22Rv1 (cell line): ENCODE measurements around the gene UBA1.

Source experiments
- ZFX ChIP-seq: fragments of 450-650 bp; IDR thresholded peaks from 2 replicates; pipeline ENCODE4 v1.6.1; 2017; ENCODE audit warnings: antibody characterized with exemption, borderline replicate concordance
- TF ChIP-seq, protein P1 (sequence below): fragments of 450-650 bp; IDR thresholded peaks from 2 replicates; pipeline ENCODE4 v1.5.1; 2017; ENCODE audit warnings: mild to moderate bottlenecking

- TF ChIP-seq, protein P1, sequence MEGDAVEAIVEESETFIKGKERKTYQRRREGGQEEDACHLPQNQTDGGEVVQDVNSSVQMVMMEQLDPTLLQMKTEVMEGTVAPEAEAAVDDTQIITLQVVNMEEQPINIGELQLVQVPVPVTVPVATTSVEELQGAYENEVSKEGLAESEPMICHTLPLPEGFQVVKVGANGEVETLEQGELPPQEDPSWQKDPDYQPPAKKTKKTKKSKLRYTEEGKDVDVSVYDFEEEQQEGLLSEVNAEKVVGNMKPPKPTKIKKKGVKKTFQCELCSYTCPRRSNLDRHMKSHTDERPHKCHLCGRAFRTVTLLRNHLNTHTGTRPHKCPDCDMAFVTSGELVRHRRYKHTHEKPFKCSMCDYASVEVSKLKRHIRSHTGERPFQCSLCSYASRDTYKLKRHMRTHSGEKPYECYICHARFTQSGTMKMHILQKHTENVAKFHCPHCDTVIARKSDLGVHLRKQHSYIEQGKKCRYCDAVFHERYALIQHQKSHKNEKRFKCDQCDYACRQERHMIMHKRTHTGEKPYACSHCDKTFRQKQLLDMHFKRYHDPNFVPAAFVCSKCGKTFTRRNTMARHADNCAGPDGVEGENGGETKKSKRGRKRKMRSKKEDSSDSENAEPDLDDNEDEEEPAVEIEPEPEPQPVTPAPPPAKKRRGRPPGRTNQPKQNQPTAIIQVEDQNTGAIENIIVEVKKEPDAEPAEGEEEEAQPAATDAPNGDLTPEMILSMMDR = no peak
- TF ChIP-seq ZFX = no peak
These were observed 47.0 kb downstream of the UBA1 start for GRCh38 chrX:47240619-47241018.
